Posterior cingulate gyrus (tissue), 11 donors: ENCODE results near the gene ASTN2.
"Not testable (repeated sequence)": the region's sequence is repeated elsewhere in the genome, so short reads cannot be mapped to it uniquely, and the experiment has no call there.

ENCODE experiments used
- DNase-seq, 10 donors: peaks; one replicate each; pipeline versions ENCODE4 v3.0.0 to v3.0.0-alpha.2; 2020 to 2021; ENCODE audit warnings: mixed read lengths in 3 of 10
- intact Hi-C: fragments of 100-400 bp; cut with DNase I; formaldehyde crosslinking; loops from one replicate; pipeline ENCODE4 v1.15.1; 2023

Gene ASTN2

DNA sequence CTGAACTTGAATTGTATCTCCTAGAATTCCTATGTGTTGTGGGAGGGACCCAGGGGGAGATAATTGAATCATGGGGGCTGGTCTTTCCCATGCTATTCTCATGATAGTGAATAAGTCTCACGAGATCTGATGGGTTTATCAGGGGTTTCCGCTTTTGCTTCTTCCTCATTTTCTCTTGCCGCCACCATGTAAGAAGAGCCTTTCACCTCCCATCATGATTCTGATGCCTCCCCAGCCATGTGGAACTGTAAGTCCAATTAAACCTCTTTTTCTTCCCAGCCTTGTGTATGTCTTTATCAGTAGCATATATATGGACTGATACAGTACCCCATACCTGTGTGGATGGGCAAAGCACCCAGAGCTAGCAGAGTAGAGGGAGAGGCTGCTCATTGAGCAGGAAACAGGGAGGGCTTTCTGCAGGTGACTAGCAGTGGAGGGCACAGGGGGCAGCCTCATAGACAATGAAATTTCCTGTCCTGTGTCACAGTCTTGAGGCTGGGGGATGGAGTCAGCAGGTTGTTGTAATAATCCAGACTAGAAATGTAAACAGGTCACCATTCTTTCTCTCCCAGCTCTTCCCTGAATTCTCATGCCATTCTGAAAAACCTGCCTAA lies 496.9 kb downstream of the ASTN2 start:
- intact Hi-C loops = not testable (repeated sequence)

GRCh38 chr9:116913536-116913935 lies 501.3 kb downstream of the ASTN2 start:
- intact Hi-C loops = no loop called here
- DNase-seq = no peak

More for the DNA sequence above, 496.9 kb downstream of the ASTN2 start:
- DNase-seq = not testable (repeated sequence)

- intact Hi-C loops = no loop called here
Observed at GRCh38 chr9:116910201-116910600, 504.7 kb downstream of the ASTN2 start.

GRCh38 chr9:116907989-116908388 lies 506.9 kb downstream of the ASTN2 start:
- intact Hi-C loops = no loop called here
- DNase-seq = no peak

More at GRCh38 chr9:116910201-116910600, 504.7 kb downstream of the ASTN2 start:
- DNase-seq = no peak

GRCh38 chr9:116905171-116905588 lies 509.7 kb downstream of the ASTN2 start:
- intact Hi-C loops = no loop called here
- DNase-seq = peak in 8 of 10 donors; percentile 12 to 89 (median 46)

GRCh38 chr9:116904165-116904564 lies 510.7 kb downstream of the ASTN2 start:
- no peak for DNase-seq
- intact Hi-C loops = no loop called here

DNA sequence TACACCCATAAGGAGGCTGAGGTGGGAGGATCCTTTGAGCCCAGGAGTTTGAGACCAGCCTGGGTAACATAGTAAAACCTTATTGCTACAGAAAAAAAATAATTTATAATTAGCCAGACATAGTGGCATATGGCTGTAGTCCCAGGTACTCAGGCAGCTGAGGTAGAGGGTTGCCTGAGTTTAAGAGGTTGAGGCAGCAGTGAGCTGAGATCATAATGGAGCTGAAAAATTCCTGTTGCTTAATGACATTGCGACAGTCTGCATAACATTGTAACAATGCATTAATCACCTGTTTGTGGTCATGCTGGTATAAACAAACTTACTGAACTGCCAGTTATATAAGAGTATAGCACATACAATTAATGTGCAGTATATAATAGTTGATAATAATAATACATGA lies 513.6 kb downstream of the ASTN2 start:
- intact Hi-C loops = no loop called here
- no peak for DNase-seq

DNA sequence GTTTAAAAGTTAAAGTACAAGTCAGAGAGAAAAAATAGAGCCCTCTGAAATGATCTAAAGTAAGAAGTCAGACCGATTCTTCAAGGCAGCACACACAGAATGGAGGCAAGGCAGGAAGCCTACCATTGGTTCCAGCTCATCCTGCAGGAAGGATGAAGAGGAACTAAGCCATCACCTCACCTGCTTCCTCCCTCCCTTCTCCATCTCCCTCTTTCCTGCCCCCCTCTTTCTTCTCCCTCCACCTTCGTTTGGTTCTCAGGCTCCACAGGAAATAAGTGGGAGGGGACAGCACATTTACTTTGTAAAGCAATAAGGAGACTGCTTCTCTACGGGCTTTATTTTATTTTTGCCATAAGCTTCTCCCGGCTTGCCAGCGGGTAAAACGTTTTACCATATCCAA lies 514.3 kb downstream of the ASTN2 start:
- intact Hi-C loops = no loop called here
- DNase-seq = no peak

DNA sequence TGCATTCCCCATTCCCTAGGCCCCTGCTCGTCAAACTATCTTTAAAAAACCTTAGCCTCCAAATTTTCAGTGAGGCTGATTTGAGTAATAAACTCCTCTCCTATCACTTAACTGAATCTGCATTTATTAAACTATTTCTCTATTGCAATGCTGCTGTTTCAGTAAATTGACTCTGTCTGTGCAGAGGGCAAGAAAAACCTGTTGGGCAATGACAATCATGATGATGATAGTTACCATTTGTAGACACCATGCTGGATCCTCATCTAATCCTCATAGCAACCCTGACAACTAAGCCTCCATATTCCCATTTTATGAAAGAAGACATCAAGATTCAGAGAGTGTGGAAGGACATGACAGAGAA lies 514.9 kb downstream of the ASTN2 start:
- no peak for DNase-seq

GRCh38 chr9:116899337-116900006 lies 515.4 kb downstream of the ASTN2 start:
- no peak for DNase-seq
- intact Hi-C loops = no loop called here

More for the DNA sequence above, 514.9 kb downstream of the ASTN2 start:
- intact Hi-C loops = no loop called here

GRCh38 chr9:116898131-116898530 lies 516.7 kb downstream of the ASTN2 start:
- intact Hi-C loops, DNase-seq: not testable (repeated sequence)

- no peak for DNase-seq
- intact Hi-C loops = no loop called here
Observed at GRCh38 chr9:116897201-116897600, 517.7 kb downstream of the ASTN2 start.

- no peak for DNase-seq
- intact Hi-C loops = no loop called here
Observed at GRCh38 chr9:116895961-116896360, 518.9 kb downstream of the ASTN2 start.

DNA sequence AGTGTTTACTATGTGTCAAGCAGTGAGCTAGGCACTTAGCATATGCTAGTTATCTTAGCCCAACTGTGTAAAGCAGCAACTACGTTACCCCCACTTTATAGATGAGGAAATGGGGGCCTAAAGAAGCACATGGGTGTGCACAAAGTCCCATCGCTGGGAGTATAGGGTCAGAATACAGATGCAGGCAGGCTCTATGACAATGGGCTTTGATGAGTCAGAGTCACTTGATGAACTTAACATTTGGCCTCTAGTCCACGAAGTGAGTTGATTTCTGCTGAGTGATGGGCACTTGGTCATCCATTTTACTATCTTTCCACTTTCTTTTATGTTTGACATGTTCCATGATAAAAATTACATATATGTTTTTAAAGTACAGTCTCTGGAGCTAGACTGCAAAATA lies 523.4 kb downstream of the ASTN2 start:
- intact Hi-C loops = no loop called here
- DNase-seq = no peak

DNA sequence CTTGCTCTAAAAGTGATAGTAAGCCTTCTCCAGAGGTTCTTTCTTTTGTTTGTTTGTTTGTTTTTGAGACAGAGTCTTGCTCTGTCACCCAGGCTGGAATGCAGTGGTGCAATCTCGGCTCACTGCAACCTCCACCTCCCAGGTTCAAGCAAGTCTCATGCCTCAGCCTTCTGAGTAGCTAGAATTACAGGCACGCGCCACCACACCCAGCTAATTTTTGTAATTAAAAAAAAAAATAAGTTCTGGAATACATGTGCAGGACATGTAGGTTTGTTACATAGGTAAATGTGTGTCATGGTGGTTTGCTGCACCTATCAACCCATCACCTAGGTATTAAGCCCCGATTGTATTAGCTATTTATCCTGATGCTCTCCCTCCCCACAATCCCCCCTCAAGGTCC lies 526.4 kb downstream of the ASTN2 start:
- DNase-seq, intact Hi-C loops: not testable (repeated sequence)

DNA sequence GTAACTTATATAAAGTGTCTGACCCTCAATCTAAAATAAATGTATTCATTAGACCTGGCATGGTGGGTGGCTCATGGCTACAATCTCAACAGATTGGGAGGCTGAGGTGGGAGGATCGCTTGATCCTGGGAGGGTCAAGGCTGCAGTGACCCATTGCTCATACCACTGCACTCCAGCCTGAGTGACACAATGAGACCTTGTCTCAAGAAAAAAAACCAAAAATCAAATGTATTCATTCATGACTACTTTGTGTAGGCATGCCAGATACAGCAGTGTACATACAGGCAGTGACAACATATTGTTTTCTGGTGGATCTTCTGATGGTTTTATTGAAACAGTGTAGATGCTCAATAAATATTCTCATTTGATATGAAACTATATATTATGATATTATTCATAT lies 526.8 kb downstream of the ASTN2 start:
- no peak for DNase-seq
- intact Hi-C loops = no loop called here

- intact Hi-C loops = no loop called here
- DNase-seq = no peak
Observed at GRCh38 chr9:116883676-116884075, 531.2 kb downstream of the ASTN2 start.

GRCh38 chr9:116877072-116877471 lies 537.8 kb downstream of the ASTN2 start:
- DNase-seq = no peak
- intact Hi-C loops = no loop called here

DNA sequence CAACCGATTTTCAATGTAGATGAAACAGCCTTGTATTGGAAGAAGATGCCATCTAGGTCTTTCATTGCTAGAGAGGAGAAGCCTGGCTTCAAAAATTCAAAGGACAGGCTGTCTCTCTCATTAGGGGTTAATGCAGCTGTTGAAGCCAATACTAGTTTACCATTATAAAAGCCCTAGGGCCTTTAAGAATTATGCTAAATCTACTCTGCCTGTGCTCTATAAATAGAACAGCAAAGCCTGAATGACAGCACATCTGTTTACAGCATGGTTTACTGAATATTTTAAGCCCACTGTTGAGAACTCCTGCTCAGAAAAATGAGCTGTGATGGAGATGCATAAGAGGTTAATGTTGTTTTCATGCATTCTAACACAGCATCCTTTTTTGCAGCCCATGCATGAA lies 539.3 kb downstream of the ASTN2 start:
- no peak for DNase-seq
- intact Hi-C loops = no loop called here

GRCh38 chr9:116873937-116874914 lies 540.6 kb downstream of the ASTN2 start:
- intact Hi-C loops = no loop called here
- no peak for DNase-seq

DNA sequence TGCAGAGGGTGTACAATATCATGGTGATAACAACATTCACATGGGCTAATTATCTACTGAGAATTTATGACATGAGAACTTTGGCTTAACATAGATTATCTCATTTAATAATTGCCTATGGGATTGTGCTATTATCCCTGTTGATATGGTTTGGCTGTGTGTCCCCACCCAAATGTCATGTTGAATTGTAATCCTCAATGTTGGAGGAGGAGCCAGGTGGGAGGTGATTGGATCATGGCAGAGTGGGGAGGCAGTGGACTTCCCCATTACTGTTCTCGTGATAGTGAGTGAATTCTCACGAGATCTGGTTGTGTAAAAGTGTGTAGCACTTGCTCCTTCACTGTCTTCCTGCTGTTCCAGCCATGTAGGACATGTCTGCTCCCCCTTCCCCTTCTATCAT lies 541.4 kb downstream of the ASTN2 start:
- intact Hi-C loops = no loop called here
- no peak for DNase-seq
